ENCODE results near the gene KLHL13. TPM values are rescaled to one million over a fixed set of nuclear protein-coding genes. Genes with fewer than 3 reads are reported as not detected.

KLHL13 gene
- total and polyA plus RNA-seq, 2 of the 8 experiments (the other 6 are each of a cell fraction or from before 2014, with no cell fraction given), result 6.4 to 12.8 TPM

DNA sequence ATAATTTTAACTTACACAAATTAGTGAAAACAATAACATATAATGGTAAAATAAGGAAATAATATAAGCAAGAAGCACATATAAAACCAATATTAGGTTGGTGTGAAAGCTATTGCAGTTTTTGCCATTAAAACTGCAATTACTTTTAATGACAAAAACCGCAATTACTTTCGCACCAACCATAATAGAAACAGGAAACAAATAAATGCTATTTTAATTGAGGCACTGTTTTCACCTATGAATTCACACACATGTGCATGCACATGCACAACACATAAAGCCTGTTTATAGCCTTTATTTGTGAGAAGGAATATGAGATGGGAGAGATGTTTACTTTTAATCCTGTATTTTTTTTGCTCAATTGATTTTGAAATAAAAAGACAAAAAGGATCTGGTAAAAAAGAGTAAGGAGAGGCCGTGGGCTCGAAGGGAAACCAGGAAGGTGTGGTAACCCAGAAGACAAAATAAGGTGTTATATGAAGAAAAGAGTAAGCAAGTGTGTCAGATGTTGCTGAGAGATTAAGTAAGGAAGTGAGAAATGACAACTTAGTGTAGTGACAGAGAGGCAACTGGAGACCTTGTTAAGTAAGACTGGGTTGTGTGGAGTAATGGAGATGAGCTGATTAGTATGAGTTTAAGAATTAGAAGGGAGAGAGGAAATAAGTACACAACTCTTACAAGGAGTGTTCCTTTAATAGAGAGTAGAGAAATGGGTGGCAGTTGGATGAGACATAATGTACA lies 69.0 kb downstream of the KLHL13 start (continued):
- TF ChIP-seq FOSL1 (IDR thresholded peaks at IDR 0.05; ENCODE audit: insufficient read depth, low read depth, low read length) (no peak), SP2 (IDR thresholded peaks at IDR 0.05; ENCODE audit: low read length) (no peak), EP300 (IDR thresholded peaks at IDR 0.05; ENCODE audit: borderline replicate concordance in 1 of 2, low read depth in 2 of 2, low read length in 2 of 2) (no peak)

Data from H1 (cell line).